NT2/D1 (cell line): ENCODE measurements around the gene SRGAP3.

Experiments used
- SUZ12 ChIP-seq: IDR thresholded peaks from 2 replicates; pipeline ENCODE4 v1.6.1; 2011; ENCODE audit not compliant: insufficient read length, insufficient read depth; ENCODE audit errors: extremely low read depth
- YY1 ChIP-seq: IDR thresholded peaks from 2 replicates; pipeline ENCODE4 v1.6.1; 2011; ENCODE audit not compliant: insufficient read length, insufficient read depth
- ZNF274 ChIP-seq: IDR thresholded peaks from 2 replicates; pipeline ENCODE4 v1.6.1; 2011; ENCODE audit warnings: mild to moderate bottlenecking, low read depth, low read length

DNA sequence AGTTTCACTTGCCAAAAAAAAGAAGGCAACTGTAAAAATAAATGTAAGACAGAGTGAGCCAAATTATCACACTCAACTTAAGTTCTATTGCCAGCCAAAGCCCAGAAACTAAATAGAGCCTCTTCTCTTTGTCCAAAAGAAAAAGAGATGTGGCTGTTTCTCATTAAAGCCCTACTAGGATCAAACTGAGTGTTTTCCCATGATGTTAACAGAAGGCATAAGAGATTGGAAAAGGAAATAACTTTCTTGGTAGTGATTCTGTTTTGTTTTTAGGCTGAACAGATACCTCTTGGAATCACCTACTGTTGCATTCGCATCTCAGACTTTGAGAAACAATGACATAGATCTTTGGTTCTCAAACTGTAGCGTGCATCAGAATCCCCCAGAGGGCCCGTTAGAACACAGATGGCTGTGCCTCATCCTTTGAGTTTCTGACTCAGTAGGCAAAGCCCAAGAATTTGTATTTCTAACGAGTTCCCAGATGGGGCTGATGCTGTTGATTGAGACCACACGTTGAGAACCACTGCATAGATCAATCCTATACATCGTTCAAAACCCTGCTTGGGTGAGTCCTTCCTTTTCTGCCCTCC lies 42.5 kb upstream of the SRGAP3 start:
- TF ChIP-seq YY1 = no peak
- TF ChIP-seq SUZ12 = no peak
- no peak for TF ChIP-seq ZNF274
